ENCODE data around the gene SVIL.

DNA sequence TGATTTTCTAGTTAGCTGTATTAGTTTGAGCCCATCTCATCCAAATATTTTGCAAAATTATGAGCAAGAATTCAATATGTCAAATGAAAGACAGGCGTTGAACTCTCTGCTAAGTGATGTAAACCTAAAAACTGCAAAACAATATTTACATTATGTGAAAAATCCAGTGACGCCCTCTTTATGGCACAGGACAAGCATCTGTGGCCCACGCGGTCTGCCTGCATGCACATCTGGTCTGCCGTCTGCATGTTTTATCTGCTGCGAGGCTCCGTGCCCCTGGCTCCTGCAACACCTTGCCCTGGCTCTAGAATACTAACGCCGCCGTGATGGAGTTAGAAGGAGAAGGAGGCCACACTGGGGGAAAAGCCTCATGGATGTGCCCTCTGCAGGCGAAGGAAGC is 142.0 kb downstream of the SVIL start:
- TF ChIP-seq, protein P1, sequence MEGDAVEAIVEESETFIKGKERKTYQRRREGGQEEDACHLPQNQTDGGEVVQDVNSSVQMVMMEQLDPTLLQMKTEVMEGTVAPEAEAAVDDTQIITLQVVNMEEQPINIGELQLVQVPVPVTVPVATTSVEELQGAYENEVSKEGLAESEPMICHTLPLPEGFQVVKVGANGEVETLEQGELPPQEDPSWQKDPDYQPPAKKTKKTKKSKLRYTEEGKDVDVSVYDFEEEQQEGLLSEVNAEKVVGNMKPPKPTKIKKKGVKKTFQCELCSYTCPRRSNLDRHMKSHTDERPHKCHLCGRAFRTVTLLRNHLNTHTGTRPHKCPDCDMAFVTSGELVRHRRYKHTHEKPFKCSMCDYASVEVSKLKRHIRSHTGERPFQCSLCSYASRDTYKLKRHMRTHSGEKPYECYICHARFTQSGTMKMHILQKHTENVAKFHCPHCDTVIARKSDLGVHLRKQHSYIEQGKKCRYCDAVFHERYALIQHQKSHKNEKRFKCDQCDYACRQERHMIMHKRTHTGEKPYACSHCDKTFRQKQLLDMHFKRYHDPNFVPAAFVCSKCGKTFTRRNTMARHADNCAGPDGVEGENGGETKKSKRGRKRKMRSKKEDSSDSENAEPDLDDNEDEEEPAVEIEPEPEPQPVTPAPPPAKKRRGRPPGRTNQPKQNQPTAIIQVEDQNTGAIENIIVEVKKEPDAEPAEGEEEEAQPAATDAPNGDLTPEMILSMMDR (IDR thresholded peaks at IDR 0.05 in 8 of 11, conservative IDR thresholded peaks at IDR 0.05 in 3 of 11): no peak
- no peak for TF ChIP-seq POLR2A (IDR thresholded peaks at IDR 0.05)

Measured in spleen (tissue), 7 donors.